AG10803 (cell line): Measurements from ENCODE around the gene METAP1D.
"Not testable (repeated sequence)": the region's sequence is repeated elsewhere in the genome, so short reads cannot be mapped to it uniquely, and the experiment has no call there.

ENCODE experiments used
- DNase-seq: peaks from one replicate; pipeline ENCODE4 v3.0.0; 2010; ENCODE audit warnings: low read depth
- H3K4me3 ChIP-seq: 2 replicates; pipeline ENCODE4 v1.5.1; 2011; ENCODE audit warnings: mild to moderate bottlenecking, low read length, control low read depth
- TF ChIP-seq, protein P1 (sequence below): conservative IDR thresholded peaks from 2 replicates; pipeline ENCODE4 v1.5.1; 2011; ENCODE audit warnings: mild to moderate bottlenecking, low read length, control low read depth, inconsistent platforms

The METAP1D gene

GRCh38 chr2:171966688-171967087, 33.1 kb upstream of the METAP1D start:
- DNase-seq = no peak
- TF ChIP-seq, protein P1, sequence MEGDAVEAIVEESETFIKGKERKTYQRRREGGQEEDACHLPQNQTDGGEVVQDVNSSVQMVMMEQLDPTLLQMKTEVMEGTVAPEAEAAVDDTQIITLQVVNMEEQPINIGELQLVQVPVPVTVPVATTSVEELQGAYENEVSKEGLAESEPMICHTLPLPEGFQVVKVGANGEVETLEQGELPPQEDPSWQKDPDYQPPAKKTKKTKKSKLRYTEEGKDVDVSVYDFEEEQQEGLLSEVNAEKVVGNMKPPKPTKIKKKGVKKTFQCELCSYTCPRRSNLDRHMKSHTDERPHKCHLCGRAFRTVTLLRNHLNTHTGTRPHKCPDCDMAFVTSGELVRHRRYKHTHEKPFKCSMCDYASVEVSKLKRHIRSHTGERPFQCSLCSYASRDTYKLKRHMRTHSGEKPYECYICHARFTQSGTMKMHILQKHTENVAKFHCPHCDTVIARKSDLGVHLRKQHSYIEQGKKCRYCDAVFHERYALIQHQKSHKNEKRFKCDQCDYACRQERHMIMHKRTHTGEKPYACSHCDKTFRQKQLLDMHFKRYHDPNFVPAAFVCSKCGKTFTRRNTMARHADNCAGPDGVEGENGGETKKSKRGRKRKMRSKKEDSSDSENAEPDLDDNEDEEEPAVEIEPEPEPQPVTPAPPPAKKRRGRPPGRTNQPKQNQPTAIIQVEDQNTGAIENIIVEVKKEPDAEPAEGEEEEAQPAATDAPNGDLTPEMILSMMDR = no peak
- no peak overlapping the region for H3K4me3 ChIP-seq

DNA sequence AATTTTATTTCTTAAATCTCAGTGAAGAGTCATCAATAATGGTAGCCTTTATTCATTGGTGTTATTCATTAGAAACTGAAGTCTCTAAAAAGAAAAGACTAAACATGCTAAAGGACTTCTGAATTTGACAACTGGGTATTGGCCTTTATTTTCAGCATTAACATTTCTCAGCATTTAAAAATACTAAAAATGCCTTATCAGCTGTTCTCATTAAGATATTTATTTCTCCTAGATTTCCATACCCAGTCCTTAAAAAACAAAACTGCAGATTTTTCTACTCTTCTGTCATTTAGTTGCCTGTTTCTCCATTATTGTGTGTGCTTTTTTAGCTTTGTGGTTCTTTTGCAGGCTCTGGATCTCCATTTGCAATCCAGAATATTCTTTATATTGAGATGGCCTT, 31.2 kb upstream of the METAP1D start:
- no peak overlapping the region for H3K4me3 ChIP-seq
- TF ChIP-seq, protein P1 = no peak
- no peak for DNase-seq

GRCh38 chr2:171972329-171972982, 27.3 kb upstream of the METAP1D start:
- TF ChIP-seq, protein P1 = no peak
- DNase-seq = no peak
- H3K4me3 ChIP-seq = no peak overlapping the region

DNA sequence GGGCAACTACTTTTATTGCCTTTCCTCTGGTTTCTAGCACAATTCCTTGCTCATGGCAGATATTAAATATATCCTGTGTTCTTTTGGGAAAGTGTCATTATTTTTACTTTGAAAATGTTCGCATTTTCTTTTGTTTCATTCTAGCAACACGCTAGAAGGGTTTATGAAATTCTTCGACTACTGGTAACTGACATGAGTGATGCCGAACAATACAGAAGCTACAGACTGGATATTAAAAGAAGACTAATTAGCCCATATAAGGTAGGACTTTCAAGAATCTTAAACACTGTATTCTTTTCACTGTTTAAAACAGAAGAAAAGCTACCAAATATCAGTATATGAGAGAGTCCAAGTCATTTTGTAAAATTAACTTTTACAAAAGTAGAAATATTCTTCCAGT, 20.6 kb upstream of the METAP1D start:
- TF ChIP-seq, protein P1 = no peak
- H3K4me3 ChIP-seq = no peak overlapping the region
- DNase-seq = no peak

GRCh38 chr2:171983924-171984323, 15.8 kb upstream of the METAP1D start:
- H3K4me3 ChIP-seq, DNase-seq: not testable (repeated sequence)

DNA sequence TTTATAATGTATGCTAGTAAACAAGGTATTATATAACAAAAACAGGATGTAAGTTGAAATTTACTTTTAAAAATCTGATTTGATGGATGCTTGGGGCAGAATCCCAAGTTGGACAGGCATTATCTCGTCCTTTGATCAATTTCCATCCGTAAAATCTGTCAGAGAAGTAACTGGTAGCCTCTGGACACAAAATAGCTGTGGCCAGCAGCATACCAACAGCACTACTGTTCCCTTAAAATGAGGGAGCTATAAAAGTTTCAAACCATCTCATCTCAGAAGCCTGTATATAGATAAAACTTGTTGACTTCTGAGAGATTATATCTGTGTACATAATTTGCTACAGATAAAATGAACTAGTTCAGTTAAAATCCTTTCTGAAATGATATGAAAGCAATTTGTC, 14.7 kb upstream of the METAP1D start:
- DNase-seq = no peak
- TF ChIP-seq, protein P1 = no peak
- H3K4me3 ChIP-seq = no peak overlapping the region

DNA sequence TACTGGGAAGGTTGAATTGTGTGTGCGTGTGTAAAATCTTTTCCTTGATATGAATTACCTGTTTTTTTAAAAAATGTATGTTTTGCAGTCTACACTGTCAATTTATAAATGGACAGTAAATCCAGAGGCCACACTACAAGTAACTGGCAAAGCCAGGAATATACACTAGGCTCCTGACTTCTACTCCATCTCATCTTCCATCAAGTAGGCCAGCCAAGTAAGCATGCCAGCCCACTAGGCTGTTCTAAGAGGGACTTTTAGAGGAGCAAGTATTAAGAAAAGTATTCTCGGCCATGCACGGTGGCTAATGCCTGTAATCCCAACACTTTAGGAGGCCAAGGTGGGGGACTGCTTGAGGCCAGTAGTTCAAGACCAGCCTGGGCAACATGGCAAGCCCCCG, 13.0 kb upstream of the METAP1D start:
- TF ChIP-seq, protein P1 = no peak
- H3K4me3 ChIP-seq = no peak overlapping the region
- no peak for DNase-seq

DNA sequence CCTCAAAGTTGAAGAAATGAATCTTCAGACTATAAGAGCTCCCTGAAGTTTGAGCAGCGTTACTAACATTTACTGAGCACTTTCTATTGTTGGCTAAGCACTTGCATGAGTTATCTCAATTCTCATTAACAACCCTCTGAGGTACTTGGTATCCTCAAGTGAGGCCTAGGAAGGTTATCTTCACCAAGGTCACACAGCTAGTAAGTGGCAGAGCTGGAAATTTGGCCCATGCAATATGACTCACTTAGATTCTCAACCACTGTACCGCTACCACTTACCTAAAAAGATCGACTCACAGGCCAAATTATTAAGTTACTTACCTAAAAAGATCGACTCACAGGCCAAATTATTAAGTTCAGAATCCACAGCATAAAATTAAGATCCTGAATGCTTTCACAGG, 8.7 kb upstream of the METAP1D start:
- H3K4me3 ChIP-seq = no peak overlapping the region
- TF ChIP-seq, protein P1 = no peak
- DNase-seq = no peak
